ENCODE results near the gene TC2N.

The TC2N gene

GRCh38 chr14:91893007-91893406, 25.7 kb upstream of the TC2N start:
- CTCF ChIA-PET = interaction anchor here (0.8 to 0.9 kb wide), 3 partner anchors 10 to 30 kb away, joined by 3 to 4 read pairs (median 3); no protein-coding TSS in a partner anchor
- DNase-seq (ENCODE audit: extremely low spot score) = peak; percentile 72
- POLR2A ChIA-PET = no interaction called here
- TF ChIP-seq BHLHE40 (IDR thresholded peaks at IDR 0.05; ENCODE audit: borderline replicate concordance) (no peak), FOXA1 (IDR thresholded peaks at IDR 0.05) (no peak), FOXM1 (IDR thresholded peaks at IDR 0.05; ENCODE audit: borderline replicate concordance) (no peak), PKNOX1 (IDR thresholded peaks at IDR 0.05) (no peak), ELF4 (IDR thresholded peaks at IDR 0.05) (no peak), FOXK2 (IDR thresholded peaks at IDR 0.05) (no peak)

- ChIA-PET POLR2A (no interaction called here), CTCF (interaction anchor here (1.1 to 1.3 kb wide), 2 partner anchors 10 to 20 kb away, joined by 3 to 6 read pairs; no protein-coding TSS in a partner anchor)
- TF ChIP-seq BHLHE40 (IDR thresholded peaks at IDR 0.05; ENCODE audit: borderline replicate concordance) (no peak), FOXA1 (IDR thresholded peaks at IDR 0.05) (no peak)
- DNase-seq (ENCODE audit: extremely low spot score) = no peak
Observed at GRCh38 chr14:91891721-91892220, 24.4 kb upstream of the TC2N start.

GRCh38 chr14:91891101-91891500, 23.8 kb upstream of the TC2N start:
- CTCF ChIA-PET = interaction anchor here (1.1 to 1.3 kb wide), 2 partner anchors 10 to 20 kb away, joined by 3 to 6 read pairs; no protein-coding TSS in a partner anchor

GRCh38 chr14:91890291-91890749, 23.0 kb upstream of the TC2N start:
- no peak for TF ChIP-seq ELF4 (IDR thresholded peaks at IDR 0.05)
- no peak for DNase-seq (ENCODE audit: extremely low spot score)
- CTCF ChIA-PET = no interaction called here
- POLR2A ChIA-PET = no interaction called here

More at GRCh38 chr14:91891101-91891500, 23.8 kb upstream of the TC2N start:
- DNase-seq (ENCODE audit: extremely low spot score) = no peak
- no peak for TF ChIP-seq FOXA1 (IDR thresholded peaks at IDR 0.05)
- TF ChIP-seq LEF1 (IDR thresholded peaks at IDR 0.05; ENCODE audit: borderline replicate concordance) = no peak
- POLR2A ChIA-PET = no interaction called here

- ChIA-PET POLR2A (no interaction called here), CTCF (no interaction called here)
- no peak for DNase-seq (ENCODE audit: extremely low spot score)
- TF ChIP-seq CTBP1 (IDR thresholded peaks at IDR 0.05; ENCODE audit: borderline replicate concordance) = no peak
- TF ChIP-seq NFRKB (IDR thresholded peaks at IDR 0.05) = no peak
- no peak for TF ChIP-seq LEF1 (IDR thresholded peaks at IDR 0.05; ENCODE audit: borderline replicate concordance)
- TF ChIP-seq SP1 (IDR thresholded peaks at IDR 0.05) = no peak
- TF ChIP-seq SUZ12 (IDR thresholded peaks at IDR 0.05) = no peak
- no peak for TF ChIP-seq TARDBP (IDR thresholded peaks at IDR 0.05)
- TF ChIP-seq L3MBTL2 (conservative IDR thresholded peaks at IDR 0.05) = no peak
Observed at GRCh38 chr14:91889477-91890211, 22.3 kb upstream of the TC2N start.

GRCh38 chr14:91888641-91889476, 21.5 kb upstream of the TC2N start:
- TF ChIP-seq FOXM1 (IDR thresholded peaks at IDR 0.05; ENCODE audit: borderline replicate concordance) (no peak), SP1 (IDR thresholded peaks at IDR 0.05) (no peak), BHLHE40 (IDR thresholded peaks at IDR 0.05; ENCODE audit: borderline replicate concordance) (no peak), FOXK2 (IDR thresholded peaks at IDR 0.05) (no peak), PKNOX1 (IDR thresholded peaks at IDR 0.05) (no peak), NFRKB (IDR thresholded peaks at IDR 0.05) (no peak), SUZ12 (IDR thresholded peaks at IDR 0.05) (no peak), FOXA1 (IDR thresholded peaks at IDR 0.05) (no peak), L3MBTL2 (conservative IDR thresholded peaks at IDR 0.05) (no peak), LEF1 (IDR thresholded peaks at IDR 0.05; ENCODE audit: borderline replicate concordance) (no peak), ARNT (IDR thresholded peaks at IDR 0.05) (no peak), CTBP1 (IDR thresholded peaks at IDR 0.05; ENCODE audit: borderline replicate concordance) (no peak), TARDBP (IDR thresholded peaks at IDR 0.05) (no peak), ELF4 (IDR thresholded peaks at IDR 0.05) (no peak), HDGF (IDR thresholded peaks at IDR 0.05; ENCODE audit: borderline replicate concordance) (no peak), ZNF384 (IDR thresholded peaks at IDR 0.05) (no peak)
- no peak for DNase-seq (ENCODE audit: extremely low spot score)
- ChIA-PET POLR2A (no interaction called here), CTCF (interaction anchor here (0.6 kb wide), 1 partner anchor 699 kb away, joined by 3 read pairs; no protein-coding TSS in a partner anchor)

- POLR2A ChIA-PET = no interaction called here
- TF ChIP-seq FOXK2 (IDR thresholded peaks at IDR 0.05) = no peak
- TF ChIP-seq LEF1 (IDR thresholded peaks at IDR 0.05; ENCODE audit: borderline replicate concordance) = no peak
- TF ChIP-seq SP1 (IDR thresholded peaks at IDR 0.05) = no peak
- no peak for TF ChIP-seq NFRKB (IDR thresholded peaks at IDR 0.05)
- no peak for TF ChIP-seq FOXA1 (IDR thresholded peaks at IDR 0.05)
- no peak for TF ChIP-seq ELF4 (IDR thresholded peaks at IDR 0.05)
- TF ChIP-seq BHLHE40 (IDR thresholded peaks at IDR 0.05; ENCODE audit: borderline replicate concordance) = no peak
- TF ChIP-seq SUZ12 (IDR thresholded peaks at IDR 0.05) = no peak
- no peak for TF ChIP-seq TARDBP (IDR thresholded peaks at IDR 0.05)
- no peak for TF ChIP-seq ZNF384 (IDR thresholded peaks at IDR 0.05)
- no peak for TF ChIP-seq CTBP1 (IDR thresholded peaks at IDR 0.05; ENCODE audit: borderline replicate concordance)
- no peak for TF ChIP-seq FOXM1 (IDR thresholded peaks at IDR 0.05; ENCODE audit: borderline replicate concordance)
Observed at GRCh38 chr14:91886961-91887360, 19.6 kb upstream of the TC2N start.

More at GRCh38 chr14:91886961-91887360, 19.6 kb upstream of the TC2N start:
- DNase-seq (ENCODE audit: extremely low spot score) = no peak
- CTCF ChIA-PET = no interaction called here
